ENCODE data around the gene TBC1D10B.
"Not testable (repeated sequence)": the region's sequence is repeated elsewhere in the genome, so short reads cannot be mapped to it uniquely, and the experiment has no call there.

GRCh38 chr16:30335028-30335597, 35.2 kb downstream of the TBC1D10B start:
- TF ChIP-seq CTCF (conservative IDR thresholded peaks at IDR 0.05 in 1 of 2, IDR thresholded peaks at IDR 0.05 in 1 of 2; ENCODE audit: extremely low read depth in 1 of 2, insufficient read depth in 1 of 2, low read depth in 1 of 2, low read length in 2 of 2); EZH2 (IDR thresholded peaks at IDR 0.05; ENCODE audit: borderline replicate concordance, low read length): not testable (repeated sequence)
